Measurements from ENCODE around the gene OR6V1.
A peak's percentile ranks its signal among the peaks of the same experiment; 100 is the strongest.
"Not testable (repeated sequence)": the region's sequence is repeated elsewhere in the genome, so short reads cannot be mapped to it uniquely, and the experiment has no call there.

Gene OR6V1

GRCh38 chr7:143042790-143043271, 9.3 kb upstream of the OR6V1 start:
- peak in 1 of 5 experiments; percentile 46 for DNase-seq

- DNase-seq = peak in 1 of 5 experiments; percentile 52
Measured at GRCh38 chr7:143043391-143043790, 8.8 kb upstream of the OR6V1 start.

GRCh38 chr7:143046426-143046851, 5.7 kb upstream of the OR6V1 start:
- DNase-seq = no peak

- DNase-seq = no peak
Measured at GRCh38 chr7:143047326-143047725, 4.8 kb upstream of the OR6V1 start.

GRCh38 chr7:143048827-143049226, 3.3 kb upstream of the OR6V1 start:
- no peak for DNase-seq

- no peak for DNase-seq
Measured at GRCh38 chr7:143049362-143049761, 2.8 kb upstream of the OR6V1 start.

- DNase-seq = no peak
Measured at GRCh38 chr7:143050931-143051330, 1.2 kb upstream of the OR6V1 start.

GRCh38 chr7:143054621-143055020, 2.5 kb downstream of the OR6V1 start:
- DNase-seq = no peak

GRCh38 chr7:143055754-143056153, 3.6 kb downstream of the OR6V1 start:
- no peak for DNase-seq

- DNase-seq = no peak
Measured at GRCh38 chr7:143063741-143064140, 11.6 kb downstream of the OR6V1 start.

- DNase-seq = no peak
Measured at GRCh38 chr7:143068446-143068845, 16.3 kb downstream of the OR6V1 start.

- no peak for DNase-seq
Measured at GRCh38 chr7:143069912-143070500, 17.9 kb downstream of the OR6V1 start.

GRCh38 chr7:143073556-143073955, 21.4 kb downstream of the OR6V1 start:
- DNase-seq = no peak

- DNase-seq = no peak
Measured at GRCh38 chr7:143074141-143074540, 22.0 kb downstream of the OR6V1 start.

- DNase-seq = no peak
Measured at GRCh38 chr7:143085109-143085508, 33.0 kb downstream of the OR6V1 start.

GRCh38 chr7:143085610-143086009, 33.5 kb downstream of the OR6V1 start:
- not testable (repeated sequence) for DNase-seq

- not testable (repeated sequence) for DNase-seq
Measured at GRCh38 chr7:143088549-143089231, 36.5 kb downstream of the OR6V1 start.

- no peak for DNase-seq
Measured at GRCh38 chr7:143096146-143096545, 44.0 kb downstream of the OR6V1 start.

GRCh38 chr7:143099579-143099978, 47.4 kb downstream of the OR6V1 start:
- not testable (repeated sequence) for DNase-seq

Measured in T-helper 2 cell (primary cell).